HG03575 (cell line): ENCODE data around the gene PARP14.

Experiments used
- ATAC-seq: cut with Tn5 transposase; IDR thresholded peaks from one replicate; pipeline ENCODE4 v1.9.1; 2021; ENCODE audit not compliant: unreplicated experiment, insufficient number of reproducible peaks, low FRiP score; ENCODE audit errors: extremely low read depth

The PARP14 gene

DNA sequence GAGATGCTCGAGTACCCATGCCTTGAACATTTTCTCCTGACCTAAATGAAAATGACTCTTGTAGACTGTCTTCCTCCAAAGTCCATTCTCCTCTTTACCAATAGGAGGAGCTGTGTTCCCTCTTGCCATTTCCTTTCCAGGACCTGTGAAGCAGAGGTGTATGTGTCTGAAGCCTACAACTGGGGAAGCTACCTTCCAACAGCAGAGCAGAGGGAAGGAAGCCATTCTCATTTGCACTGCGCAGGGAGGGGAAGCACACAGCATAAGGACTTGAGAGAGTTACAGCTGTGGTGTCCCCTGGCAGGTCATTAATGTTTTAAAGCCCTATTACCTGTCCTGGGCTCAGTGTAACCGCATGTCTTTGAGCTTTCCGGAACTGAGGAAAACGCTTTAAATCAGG is 74.3 kb downstream of the PARP14 start:
- ATAC-seq, result no peak

- ATAC-seq, result no peak
Measured at GRCh38 chr3:122755491-122755890, 74.9 kb downstream of the PARP14 start.

- no peak for ATAC-seq
Measured at GRCh38 chr3:122758877-122759560, 78.4 kb downstream of the PARP14 start.

DNA sequence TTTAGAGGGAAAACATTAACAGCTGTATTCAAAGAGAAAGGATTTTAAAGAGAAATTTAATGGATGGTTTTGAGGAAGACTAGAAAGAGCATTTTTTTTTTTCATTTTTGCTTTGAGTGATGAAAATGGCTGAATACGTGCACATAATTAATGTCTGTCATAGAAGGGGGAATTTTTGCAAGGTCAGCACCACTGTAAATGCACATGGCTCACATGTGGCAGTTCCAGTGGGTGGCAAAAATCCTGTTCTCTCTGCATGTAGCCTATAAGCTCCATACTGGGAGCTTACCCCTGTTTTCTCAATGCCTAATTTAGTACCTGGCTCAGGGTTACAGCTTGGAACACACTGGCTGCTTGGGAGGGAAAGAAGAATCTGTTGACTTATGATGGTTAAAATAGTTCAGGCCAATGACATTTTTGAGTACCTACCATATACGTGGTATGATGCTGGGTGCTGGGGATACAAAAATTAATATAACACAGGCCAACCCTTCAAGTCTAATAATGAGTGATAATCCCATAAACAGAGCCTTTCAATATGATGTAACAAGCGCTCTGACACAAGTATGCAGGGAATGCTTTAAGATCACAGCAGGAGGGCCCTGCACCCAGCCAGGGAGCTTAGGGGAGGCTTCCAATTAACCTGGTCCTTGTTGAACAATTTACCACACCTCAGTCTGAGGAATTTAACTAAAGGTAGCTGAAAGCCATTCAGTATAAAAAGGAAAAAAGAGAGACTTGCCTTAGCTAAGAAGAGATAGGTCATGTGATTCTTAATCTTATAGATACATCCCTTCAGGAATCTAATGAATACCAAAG is 80.0 kb downstream of the PARP14 start:
- no peak for ATAC-seq

DNA sequence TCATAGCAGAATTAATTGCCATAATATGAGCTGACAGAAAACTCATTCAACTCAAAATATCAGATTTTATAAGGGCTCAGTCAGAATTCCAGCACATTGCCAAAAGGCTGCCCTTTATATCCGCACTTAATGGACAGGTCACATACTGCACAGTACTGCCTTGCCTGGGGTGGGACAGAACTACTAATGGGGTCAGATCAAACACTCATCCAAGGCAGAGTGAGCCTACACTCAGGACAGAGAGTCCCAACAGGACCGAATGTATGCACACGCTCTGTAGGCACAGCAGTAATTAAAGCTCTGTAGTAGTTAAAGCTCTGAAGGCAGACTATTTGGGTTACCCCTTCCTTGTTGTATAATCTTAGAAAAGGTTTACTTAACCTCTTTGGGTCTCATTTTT is 85.8 kb downstream of the PARP14 start:
- no peak for ATAC-seq

- ATAC-seq, result no peak
Measured at GRCh38 chr3:122767540-122768372, 87.1 kb downstream of the PARP14 start.

DNA sequence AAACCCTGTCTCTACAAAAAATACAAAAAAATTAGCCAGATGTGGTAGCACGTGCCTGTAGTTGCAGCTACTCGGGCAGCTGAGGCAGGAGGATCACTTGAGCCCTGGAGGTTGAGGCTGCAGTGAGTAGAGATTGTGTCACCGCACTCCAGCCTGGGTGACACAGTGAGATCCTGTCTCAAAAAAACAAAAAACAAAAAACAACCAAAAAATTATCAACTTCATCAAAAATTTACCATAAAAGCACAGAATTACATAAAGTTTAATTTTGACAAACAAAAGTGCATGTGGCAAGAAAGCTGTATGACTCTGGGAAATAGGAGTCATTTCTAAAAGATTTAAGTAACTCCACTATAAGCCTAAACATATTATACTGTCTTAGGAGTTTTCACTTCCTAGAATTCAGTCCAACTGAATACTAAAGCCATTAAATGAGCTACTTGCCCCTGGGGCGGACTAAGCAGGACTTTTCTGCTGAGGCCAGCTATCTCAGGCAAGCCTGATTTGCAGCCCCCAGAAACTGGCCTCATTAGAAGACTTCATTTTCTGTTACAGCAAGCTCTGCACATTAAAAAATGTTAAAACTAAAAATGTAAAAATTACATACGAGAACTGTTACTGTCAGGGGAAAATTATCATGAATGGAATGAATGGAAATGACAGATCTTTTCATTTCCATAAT is 90.0 kb downstream of the PARP14 start:
- ATAC-seq, result no peak

DNA sequence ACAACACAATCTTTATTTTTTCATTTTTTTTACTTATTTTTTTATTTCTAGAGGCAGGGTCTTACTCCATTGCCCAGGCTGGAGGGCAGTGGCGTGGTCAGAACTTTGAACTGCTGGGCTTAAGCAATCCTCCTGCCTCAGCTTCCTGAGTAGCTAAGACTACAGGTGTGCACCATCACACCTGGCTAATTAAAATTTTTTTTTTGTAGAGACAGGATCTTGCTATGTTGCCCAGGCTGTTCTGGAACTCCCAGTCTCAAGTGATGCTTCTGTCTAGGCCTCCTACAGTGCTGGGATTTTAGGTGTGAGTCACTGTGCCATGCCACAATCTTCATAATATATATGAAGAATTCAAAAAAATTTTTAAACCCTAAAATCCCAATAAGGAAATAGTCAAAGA is 92.2 kb downstream of the PARP14 start:
- ATAC-seq, result no peak

DNA sequence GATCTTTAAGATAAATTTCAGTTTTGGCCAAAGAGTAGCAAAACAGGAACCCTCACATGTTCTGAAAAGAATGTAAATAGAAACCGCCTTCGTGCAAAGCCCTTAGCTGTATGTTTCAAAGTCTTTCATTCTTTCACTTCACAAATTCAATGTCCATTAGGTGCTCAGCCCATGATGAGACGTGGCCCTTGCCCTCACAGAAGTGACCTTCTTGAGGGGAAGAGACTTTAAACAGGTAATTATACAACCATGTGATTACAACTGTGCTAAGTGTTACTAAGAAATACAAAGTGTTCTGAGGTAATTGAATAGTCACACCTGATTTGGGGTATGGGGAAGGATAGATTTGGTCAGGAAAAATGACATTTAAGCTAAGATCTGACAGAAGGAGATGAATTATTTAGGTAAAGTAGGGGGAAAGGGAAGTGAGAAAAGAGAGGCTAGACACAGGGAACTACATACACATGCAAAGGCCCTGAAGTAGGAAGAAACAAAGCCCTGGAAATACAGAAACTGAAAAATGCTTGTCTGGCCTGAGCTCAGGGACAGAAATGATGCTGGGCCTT is 93.4 kb downstream of the PARP14 start:
- no peak for ATAC-seq

DNA sequence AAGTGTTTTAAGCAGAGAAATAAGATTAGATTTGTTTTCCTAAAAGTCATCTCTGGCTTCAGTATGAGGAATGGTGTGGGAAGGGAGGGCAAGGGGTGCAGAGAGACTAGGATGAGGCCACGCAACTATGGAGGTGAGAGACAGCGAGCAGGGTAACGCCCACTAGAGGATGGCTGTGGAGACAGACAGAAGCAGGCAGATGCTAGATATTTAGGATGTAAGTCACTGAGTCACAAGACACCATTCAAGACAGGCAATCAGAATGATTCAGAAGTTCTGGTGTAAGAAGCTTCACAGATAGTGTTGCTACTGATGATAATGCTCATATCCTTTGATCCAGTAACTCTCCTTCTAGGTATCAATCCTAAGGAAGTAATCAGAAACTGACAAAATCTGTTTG is 93.9 kb downstream of the PARP14 start:
- ATAC-seq, result no peak

DNA sequence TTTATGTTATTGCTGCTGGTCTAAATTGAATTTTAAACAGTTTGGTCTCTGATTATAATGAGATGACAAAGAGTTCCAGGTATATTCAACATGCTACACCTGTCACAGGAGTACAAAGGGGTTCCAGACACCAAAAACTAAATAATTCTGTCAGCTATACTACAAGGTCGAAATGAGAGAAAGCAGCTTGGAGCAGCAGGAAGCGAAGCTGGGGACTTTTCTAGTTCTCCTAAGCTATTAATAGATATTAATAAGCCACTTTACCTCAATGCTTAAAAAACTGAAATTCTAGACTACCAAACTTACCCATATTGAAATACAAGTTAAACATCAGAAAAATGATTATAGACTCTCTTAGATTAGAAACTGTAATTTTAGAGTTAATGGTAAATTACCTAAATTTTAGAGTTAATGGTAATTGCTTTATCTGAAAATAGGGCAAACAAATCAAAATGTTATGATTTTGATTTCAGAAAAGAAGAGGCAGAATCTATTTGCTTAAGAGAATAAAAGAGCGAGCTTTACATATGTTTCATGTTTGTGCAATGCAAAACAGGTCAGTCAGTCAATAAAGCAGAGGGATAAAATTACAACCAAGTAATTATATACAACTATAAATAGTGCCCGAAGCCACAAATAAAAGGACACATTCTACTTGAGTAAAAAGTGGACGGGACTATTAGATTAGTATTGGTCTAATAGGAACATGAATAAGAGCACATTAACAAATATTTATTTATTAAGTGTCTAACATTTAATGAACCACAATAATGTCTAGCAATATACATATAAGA is 96.2 kb downstream of the PARP14 start:
- no peak for ATAC-seq

GRCh38 chr3:122777563-122777962 is 96.9 kb downstream of the PARP14 start:
- no peak for ATAC-seq
